ENCODE results near the gene PHACTR1.

Gene PHACTR1

DNA sequence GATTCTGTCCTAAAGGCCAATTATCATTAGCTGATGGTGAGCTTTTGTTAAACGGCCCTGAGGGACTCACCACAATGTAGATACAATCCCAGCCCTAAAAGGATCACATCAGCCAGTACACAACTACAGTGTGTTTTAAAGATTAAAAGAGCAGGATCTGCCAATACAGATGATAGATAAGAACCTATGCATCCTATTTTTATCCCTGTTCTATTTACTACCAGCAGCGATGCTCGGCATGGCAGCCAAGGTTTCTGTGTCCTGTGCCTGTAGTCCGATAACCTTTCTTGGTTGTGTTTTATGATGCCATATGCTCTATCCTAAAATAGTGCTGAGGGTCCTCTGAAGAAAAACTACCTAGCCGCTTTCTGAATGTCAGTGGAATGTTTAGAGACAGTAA lies 289.4 kb downstream of the PHACTR1 start:
- DNase-seq, result peak; percentile 81

DNA sequence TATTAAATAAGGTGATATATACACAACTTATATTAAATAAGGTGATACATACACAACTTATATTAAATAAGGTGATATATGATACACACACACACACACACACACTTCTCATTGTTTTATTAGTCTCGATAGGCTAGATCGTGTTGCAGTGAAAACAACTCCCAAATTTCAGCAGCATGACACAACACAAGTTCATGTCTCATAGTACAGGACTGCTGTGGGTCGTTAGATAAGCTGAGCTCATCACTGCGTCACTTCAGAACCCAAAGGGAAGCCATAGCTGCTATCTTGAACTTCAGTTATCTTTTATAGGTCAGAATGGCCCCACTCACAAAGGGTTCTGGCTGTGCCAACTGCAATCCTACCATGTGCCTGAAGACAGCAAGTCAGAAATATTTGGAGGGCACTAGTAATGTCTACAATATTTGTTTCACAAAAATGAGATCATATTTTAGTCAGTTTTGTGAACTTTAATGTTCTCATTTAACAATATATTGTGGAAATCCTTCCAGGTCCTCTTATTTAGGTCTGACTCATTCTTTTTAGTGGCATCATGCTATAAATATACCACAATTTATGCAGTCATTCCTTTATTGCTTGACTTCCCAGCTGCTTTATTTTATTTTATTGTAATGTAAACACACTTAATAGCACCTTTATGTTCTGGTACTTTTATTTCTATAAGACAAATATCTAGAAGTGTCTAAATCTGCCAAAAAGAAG lies 290.2 kb downstream of the PHACTR1 start:
- DNase-seq, result no peak

DNA sequence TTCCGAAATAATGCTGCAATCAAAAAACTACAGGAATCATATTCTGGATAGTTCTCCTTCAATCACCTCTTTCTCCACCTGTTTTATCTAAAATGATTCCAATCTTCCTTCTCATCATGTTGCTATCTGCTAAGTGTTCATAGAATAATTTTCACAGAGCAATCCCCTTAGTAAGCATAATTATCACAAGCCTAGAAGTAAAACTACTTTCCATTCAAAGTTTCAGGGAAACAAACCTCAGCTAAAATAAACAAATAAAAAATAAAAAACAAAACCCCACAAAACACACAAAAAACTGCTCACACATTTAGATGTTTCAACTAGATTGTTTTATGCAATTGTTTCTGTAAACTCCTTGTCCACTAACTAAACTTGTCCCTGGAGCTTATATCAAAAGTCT lies 291.2 kb downstream of the PHACTR1 start:
- no peak for DNase-seq

DNA sequence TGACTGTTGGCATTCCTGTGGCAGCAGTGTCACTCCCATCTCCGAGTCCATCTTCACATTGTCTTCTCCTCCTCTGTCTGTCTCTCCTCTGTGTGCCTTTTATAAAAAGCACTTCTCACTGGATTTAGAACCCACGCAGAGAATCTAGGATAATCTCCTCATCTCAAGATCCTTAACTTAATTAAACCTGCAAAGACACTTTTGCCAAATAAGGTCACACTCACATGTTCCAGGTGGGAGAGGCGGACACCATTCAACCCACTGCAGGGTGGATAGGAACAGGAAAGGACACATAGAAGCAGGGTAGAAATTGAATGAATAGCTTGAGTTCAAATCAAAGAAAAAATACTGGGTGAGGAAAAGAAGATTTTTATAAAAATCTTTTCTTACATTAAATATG lies 292.5 kb downstream of the PHACTR1 start:
- no peak for DNase-seq

DNA sequence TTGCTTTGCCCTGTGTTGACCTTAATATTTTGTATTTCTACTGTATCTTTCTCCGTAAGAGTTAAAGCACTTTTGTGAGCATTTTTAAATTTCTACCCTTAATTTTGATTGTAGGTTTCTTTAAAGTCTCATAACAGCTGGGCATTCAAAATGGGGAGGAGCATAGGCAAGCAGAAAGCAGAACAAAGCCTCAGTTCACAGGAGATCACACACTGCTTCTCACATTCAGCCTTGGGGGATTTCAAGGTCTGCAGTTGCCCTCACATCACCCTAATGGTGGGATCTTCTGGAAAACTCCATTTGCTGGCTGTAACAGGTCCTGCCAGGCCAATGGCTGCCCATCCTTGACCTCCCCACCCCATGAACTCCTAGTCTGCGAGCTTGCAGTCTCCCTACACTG lies 292.9 kb downstream of the PHACTR1 start:
- no peak for DNase-seq

DNA sequence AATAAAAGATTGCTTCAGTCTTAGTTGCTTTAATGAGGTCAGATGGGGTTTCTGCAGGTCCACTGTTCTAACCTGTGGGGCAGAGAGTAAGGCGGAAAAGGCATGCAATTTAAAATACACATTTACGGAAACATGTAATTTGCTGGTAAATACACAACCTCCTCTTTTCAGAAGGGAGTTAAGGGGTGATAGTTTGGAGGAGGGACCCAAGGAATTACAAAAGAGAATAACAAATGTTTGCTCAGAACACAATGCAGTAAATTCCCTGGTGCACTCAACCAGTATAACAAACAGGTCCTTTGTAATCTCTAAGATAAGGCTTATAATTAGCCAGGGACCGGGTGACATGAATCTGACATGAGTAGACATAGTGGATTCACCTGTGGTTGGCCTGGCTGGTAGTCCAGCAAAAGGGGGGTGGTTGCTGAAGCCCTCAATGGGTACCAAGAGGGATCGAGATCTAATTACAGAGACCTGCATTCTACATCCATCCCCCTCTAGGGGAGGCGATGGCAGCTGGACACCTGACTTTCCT lies 295.1 kb downstream of the PHACTR1 start:
- DNase-seq, result peak; percentile 65

DNA sequence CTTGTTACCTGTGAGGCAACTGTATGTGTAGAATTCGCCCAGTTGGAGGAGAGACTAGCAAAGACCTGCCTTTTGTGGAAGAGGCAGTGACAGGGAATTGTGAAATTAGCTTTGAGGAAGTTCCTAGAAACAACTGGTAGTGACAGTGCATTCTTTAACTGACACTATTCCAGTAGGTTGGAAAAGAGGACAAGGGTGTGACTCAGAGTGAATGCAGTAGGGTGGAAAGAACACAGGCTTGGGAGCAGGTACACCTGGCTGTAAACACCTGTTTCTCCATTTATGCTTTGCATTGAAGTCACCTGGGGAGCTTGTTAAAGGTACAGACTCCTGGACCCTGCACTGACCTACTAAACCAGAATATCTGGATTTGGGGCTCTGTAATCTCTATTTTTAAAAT lies 295.7 kb downstream of the PHACTR1 start:
- DNase-seq, result no peak

DNA sequence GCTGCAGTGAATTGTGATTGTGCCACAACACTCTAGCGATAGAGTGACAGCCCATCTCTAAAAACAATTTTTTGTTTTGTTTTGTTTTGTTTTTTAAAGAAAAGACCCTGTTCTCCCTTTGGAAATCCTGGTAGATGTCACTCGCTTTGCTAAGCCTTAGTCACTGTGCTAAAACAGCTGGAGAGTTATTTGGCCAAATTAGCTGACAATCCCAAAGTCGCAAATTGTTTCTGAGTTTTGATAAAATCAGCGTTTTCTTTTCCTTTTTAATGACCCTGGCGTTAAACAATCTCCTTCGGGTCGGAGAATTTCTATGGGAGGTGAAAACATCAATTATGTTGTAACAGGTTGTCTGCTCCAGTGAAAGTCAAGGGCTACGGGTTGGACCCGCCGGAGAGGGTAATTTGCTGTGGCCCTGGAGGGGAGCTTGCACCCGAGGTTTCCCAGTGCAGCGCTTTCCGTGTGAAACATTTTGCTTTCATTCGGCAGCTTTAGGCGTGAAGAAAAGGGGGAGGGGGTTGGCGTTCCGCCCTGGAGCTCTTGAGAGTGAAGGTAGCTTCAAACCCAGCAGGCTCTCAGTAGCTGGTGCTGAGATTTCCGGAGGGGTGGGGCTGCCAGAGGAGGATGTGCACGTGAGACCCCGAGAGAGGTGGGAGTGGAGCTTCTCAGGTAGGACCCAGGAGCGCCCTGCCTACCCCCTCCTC lies 296.6 kb downstream of the PHACTR1 start:
- DNase-seq, result peak; percentile 28

DNA sequence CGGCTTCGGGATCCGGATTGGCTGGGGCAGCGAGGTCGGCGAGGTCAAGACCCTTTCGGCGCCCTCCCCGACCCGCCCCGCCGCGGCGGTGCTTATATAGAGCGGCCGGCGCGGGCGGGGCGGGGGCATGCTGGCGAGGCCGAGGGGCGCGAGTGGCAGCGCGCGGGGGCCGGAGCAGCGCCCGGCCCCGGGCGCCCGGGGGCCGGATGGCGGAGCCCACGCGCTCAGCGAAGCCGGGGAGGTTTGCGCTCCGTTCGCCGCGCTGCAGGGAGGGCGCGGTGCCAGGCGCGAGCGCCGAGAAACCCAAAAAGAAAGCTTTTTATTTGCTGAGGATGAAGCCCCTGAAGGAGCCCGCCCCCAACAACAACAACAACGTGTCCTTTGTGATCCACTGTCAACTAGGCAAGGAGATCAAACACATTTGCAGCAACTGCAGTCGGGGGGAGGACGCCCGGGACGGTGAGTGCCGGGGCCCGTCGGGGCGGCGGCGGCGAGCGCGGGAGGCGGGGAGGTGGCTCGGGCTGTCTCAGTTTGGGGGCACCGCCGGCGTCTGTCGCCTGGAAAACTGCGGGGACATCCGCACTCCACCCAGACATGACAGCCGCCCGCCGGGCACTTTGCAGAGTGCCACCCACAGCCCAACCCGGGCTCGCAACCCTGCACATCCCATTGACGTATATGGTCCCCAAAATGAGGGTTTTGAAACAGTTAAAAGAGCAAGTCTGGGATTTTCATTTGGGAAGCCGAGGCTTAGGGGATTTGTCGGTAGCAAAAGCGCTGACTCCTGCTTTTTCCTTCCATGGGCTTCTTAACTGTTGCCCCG lies 297.3 kb downstream of the PHACTR1 start:
- DNase-seq, result no peak

DNA sequence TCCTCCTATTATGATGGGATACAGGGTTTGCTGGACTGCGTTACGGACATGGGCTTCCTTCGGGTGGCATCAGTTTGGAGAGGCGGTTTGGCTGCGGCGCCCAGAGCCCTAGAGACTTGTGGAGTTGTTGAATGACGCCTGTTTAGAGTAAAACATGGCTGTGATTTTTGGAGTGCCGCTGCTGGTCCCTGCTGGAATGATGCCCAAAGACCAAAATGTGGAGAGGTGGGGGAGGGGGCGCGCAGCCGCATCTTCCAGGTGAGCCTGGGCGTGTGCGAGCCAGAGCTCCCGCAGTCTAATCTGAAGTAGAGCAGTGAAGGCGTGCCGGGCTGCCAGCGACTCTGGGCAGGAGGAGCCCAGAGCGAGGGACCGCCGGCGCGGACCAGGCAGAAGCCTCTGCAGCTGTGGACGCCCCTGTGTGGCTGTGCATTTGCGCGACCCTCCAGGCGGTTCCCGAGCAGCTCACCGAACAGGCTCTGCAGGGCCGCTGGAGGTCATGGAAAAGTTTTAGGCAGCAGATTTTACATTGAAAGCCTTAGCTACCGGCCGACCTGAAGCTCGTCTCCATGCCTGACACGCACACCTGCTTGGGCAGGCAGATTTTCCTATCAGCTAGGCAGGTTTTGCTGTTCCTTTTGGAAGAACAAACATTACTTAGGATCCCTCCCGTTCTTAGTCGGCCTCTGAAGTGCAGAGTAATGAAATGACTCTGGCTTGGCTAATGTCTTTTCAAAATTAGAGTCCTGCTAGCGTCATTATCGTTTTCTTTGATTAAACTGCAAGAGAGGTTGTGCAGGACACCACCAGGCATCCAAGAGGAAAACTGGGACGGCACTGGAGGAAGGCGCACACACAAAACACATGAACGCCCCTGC lies 298.2 kb downstream of the PHACTR1 start:
- peak; percentile 13 for DNase-seq

DNA sequence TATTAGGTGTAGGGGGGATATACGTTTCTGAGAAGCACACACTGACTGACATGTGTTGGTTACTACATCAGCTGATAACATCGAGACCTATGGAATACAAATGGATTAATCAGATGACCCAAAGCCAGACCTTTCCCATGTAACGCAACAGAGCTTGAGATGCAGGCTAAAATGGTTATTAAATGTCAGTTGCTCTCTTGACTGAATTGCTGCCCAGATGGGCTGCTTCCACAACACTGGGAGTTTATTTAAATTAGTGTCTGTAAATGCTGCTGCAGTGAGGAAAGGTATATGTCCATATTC lies 298.8 kb downstream of the PHACTR1 start:
- no peak for DNase-seq

DNA sequence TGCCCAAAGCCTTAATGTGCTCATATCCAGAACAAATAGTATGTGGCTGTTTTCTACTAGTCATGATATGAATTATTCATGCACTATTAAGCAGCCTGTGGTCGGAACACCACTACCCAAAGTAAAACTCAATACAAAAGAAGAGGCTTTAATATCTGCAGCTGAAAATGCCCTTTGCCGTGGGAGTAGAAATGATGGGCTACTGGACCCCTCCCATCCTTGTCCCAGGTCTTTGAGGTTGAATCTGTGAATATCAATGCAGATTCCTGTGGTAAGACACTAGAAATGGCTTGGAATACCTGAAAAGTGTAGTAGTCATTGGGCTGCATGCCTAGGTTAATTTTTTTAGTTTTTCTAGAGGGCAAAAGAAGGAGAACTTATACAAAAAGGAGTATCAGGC lies 308.0 kb downstream of the PHACTR1 start:
- DNase-seq, result no peak

DNA sequence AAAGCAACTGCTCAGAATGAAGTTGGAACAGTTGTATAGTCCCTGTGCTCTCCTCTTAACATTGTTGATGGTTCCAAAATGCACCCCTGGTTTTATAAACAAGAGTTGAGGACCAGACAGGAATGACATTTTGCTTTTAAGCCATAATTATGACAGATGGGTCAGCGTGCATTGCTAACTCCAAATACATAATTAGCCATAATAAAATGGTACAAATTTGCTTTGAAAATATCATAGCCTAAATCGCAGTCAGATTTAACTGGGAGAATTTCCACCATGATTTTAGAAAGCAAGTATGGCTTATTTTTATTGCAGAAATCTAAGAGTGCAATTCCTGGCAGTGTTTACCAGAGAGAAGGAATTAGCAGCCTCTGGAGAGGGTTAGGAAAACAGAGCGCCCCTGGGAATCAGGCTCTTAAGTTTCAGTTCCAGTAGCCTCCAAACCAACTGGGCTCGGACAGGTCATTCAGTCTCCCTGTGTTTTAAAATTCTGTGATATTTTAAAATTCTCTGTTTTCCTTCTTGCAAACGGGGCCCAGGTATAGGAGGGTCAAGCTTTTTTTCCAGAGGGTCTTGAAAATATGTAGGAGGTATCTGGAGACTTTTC lies 309.4 kb downstream of the PHACTR1 start:
- DNase-seq, result no peak

DNA sequence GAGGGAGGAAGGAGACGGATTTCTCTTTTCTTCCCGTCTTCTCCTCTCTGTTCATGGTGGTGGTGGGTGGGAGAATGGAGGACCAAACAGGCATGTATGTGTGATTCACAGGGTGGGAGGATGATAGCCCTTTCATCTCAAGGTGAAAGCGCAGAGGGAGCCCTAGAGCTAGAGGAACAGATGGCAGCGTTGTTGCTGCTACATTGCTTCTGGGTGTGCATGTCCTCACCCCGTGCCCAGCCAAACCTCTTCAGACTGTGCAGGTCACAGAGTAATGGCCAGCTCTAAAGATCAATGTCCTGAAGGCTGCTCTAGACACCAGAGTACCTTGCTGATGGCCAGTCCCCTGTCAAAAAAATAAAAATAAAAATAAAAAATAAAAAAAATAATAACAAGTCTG lies 310.0 kb downstream of the PHACTR1 start:
- no peak for DNase-seq

DNA sequence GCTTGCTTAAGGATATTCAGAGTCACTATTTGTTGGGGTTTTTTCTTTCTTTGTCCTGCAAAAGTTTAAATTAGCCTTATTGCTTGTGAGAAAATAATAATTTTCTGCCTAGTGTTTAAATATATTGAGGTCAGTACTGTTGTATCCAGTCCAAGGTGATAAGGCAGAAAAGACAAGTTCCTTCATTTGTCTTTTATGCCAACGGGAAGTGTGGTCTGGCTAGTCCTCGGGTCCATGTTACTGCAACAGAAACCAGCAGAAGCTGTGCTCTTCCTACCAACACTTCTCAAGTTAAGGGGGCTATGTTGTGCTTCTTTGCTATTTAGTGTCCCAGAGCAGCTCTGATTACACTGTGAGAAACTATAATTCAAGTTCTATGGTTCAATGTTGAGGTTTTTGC lies 310.6 kb downstream of the PHACTR1 start:
- no peak for DNase-seq

DNA sequence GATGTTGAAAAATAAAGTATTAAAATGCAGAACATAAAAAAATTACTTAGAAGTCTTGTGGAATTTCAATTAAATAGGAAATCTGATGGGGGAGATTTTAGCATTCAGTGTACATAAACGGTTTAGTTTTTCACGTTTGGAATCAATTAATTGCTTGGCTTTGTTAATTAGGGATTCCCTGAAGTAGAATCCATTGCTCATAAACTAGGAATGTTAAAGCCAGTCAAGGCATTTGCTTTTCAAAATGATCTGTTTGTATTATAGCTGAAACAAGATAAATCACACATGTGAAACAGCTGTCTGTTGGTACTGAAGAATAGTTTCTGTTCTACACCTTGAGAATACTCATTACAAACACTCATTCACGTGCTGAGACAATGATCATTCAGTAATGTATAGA lies 313.8 kb downstream of the PHACTR1 start:
- no peak for DNase-seq

DNA sequence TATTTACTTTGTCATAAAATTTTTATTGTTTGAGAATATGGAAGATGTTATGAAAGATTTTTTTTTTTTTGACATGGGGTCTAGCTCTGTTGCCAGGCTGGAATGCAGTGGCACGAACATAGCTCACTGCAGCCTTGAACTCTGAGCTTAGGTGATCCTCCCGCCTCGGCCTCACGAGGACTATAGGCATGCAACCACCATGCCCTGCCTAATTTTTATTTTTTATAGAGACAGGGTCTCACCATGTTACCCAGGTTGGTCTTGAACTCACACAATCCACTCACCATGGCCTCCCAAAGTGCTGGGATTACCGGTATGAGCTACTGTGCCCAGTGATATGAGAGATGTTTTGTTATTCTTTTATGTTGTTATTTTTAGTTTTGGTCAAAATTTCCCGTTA lies 316.0 kb downstream of the PHACTR1 start:
- DNase-seq, result no peak

DNA sequence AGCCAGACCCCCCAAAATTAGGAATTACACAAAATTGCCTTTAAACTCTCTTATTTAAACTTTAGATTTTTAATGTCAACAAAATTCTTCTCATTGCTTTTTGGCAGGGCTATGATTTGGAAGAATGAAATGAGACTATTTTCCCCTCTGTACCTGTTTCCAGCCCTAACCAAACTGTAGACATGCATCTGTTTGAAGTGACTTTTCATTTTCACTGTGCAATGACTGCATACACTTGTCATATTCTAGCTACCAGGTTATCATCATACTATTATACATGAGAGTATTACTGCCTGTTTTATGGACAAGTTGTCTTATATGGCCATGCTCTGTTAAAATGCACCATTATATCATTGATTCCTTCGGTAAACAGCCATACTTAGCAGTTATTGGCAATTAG lies 316.6 kb downstream of the PHACTR1 start:
- DNase-seq, result no peak

DNA sequence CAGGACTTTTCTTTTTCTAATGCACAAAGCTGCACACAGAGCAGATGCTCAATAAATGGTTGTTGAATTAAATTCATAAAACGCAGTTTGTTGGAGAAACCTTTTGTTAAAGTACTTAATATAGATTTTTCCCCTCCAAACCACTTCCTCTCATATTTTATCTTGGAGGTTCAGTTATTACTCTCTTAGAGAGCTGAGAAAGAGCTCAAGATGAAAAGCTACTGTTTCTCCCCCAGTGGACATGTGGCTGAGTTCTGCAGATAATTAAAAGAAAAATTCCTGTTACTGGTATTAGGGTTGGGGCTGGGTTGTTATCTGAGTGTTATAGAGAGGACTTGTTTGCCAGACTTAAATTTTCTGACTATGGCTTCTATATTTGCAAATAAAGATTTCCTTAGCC lies 317.7 kb downstream of the PHACTR1 start:
- DNase-seq, result no peak

DNA sequence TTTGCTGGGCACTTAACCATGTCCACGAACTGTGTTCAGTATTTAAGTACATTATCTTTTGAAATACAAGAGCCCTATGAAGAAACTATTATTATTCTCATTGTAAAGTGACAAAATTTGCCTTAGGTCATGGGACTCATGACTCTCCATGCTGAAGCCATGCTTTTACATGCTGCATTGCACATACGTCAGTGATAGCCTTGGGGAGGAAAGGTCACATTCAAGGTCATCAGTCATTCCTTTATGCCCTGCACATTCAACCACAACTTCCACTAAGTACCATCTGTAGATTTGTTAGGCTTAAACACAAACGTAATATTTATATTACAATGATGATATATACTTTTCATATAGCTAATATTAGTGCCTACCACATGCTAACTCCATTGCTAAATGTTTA lies 319.0 kb downstream of the PHACTR1 start:
- no peak for DNase-seq

DNA sequence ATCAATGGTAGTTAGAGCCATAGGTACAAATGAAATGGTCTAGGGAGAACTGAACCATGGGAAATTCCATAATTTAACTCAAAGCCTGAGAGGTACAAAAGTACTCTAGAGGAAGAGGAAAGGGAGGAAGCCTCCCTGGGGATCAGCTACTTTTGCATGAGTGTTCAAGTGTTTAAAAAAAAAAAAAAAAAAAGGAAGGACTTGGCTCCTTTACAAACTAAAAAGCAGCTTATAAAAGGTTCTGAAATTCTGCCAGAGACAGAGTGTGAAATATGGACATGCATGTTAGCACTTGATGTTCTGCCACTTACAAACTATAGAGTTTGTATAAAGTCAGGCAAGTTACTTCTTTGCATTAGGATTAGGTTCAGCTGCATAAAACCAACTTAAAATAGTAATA lies 321.7 kb downstream of the PHACTR1 start:
- DNase-seq, result no peak

DNA sequence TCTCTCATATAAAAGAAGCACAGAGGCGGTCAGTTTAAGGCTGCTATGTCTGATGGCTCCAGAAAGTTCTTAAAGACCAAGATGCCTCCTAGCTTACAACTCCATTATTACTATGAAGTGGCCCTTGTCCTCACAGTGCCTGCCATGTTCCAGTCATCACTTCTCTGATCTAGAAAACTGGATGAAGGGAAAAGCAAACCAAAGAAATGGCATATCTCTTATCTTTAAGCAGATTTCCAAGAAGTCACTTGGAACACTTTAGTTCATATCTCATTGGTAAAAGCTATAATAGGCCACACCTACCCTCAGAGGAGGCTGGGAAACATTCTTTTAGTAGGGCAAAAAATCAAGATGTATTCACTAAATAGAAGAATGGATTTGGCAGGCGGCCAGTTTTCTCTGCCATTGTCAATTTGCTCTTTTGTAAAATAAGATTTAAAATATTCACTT lies 322.2 kb downstream of the PHACTR1 start:
- DNase-seq, result peak; percentile 10
